Keratinocyte (primary cell): Measurements from ENCODE around the gene AXIN2.

Source experiments
- CTCF ChIP-seq, 3 experiments: IDR thresholded peaks in 1 of 3; conservative IDR thresholded peaks in 1 of 3; optimal IDR thresholded peaks in 1 of 3; 2 replicates in 2 of 3; 3 replicates in 1 of 3; pipeline versions ENCODE3 to v1.5.1; 2011; ENCODE audit warnings: low read length in 3 of 3, mild to moderate bottlenecking in 3 of 3, moderate library complexity in 2 of 3, control low read depth in 1 of 3, inconsistent platforms in 1 of 3; ENCODE audit not compliant: insufficient read depth in 2 of 3; ENCODE audit errors: extremely low read depth in 1 of 3
- EZH2 ChIP-seq: IDR thresholded peaks from one replicate; pipeline ENCODE4 v1.6.1; 2012; ENCODE audit warnings: inconsistent platforms, mild to moderate bottlenecking, low read length, moderate library complexity

- no peak for TF ChIP-seq CTCF (optimal IDR thresholded peaks at IDR 0.05 in 1 of 3, IDR thresholded peaks at IDR 0.05 in 1 of 3, conservative IDR thresholded peaks at IDR 0.05 in 1 of 3; ENCODE audit: extremely low read depth in 1 of 3, insufficient read depth in 2 of 3, low read length in 3 of 3)
- TF ChIP-seq EZH2 = no peak
Observed at GRCh38 chr17:65601145-65601544, 39.7 kb upstream of the AXIN2 start.
